H1 (cell line): ENCODE data around the gene CCL8. TPM values are rescaled to one million over a fixed set of nuclear protein-coding genes. Genes with fewer than 3 reads are reported as not detected.

Source experiments
- ASH2L ChIP-seq: fragments of 200-600, 300-600 bp; sonication (generic); IDR thresholded peaks from one replicate; pipeline ENCODE4 v1.7.1; 2017; ENCODE audit warnings: low read length
- JUND ChIP-seq: IDR thresholded peaks from 2 replicates; pipeline ENCODE4 v1.6.1; 2011; ENCODE audit warnings: mild to moderate bottlenecking, improper control_type of control experiment, low read length
- RAD21 ChIP-seq, 2 experiments: IDR thresholded peaks in 1 of 2; conservative IDR thresholded peaks in 1 of 2; 2 replicates each; pipeline ENCODE4 v1.6.1; 2011; ENCODE audit warnings: low read depth in 2 of 2, low read length in 2 of 2, improper control_type of control experiment in 1 of 2, inconsistent platforms in 1 of 2, mild to moderate bottlenecking in 1 of 2, moderate library complexity in 1 of 2
- USF2 ChIP-seq: IDR thresholded peaks from 2 replicates; pipeline ENCODE4 v1.6.1; 2011; ENCODE audit warnings: low read length, improper control_type of control experiment
- polyA plus RNA-seq, 7 experiments: library from polyadenylated mRNA; depleted of rRNA in 3 of 7; stranded (reverse) in 5 of 7; unstranded in 2 of 7; fragments of >200 nt in 5 of 7; fragments of 200-250 nt in 2 of 7; gene quantifications; 1 replicate in 5 of 7; 2 replicates in 1 of 7; 4 replicates in 1 of 7; pipeline versions ENCODE4 v1.2.1 to v1.2.3, GENCODE V29; 2011 to 2013; ENCODE audit warnings: missing spikeins in 2 of 7, mixed read lengths in 2 of 7
- total RNA-seq: library from RNA; stranded (reverse); fragmentation: NEBNext Ultra II Directional; extraction: Animal tissue kit (Norgen Biotek cat#: 25700); gene quantifications from 2 replicates; pipeline ENCODE4 v1.2.1, GENCODE V29; 2021

The CCL8 gene
- total and polyA plus RNA-seq, 2 of the 8 experiments (the other 6 are each of a cell fraction or from before 2014, with no cell fraction given) = not detected

DNA sequence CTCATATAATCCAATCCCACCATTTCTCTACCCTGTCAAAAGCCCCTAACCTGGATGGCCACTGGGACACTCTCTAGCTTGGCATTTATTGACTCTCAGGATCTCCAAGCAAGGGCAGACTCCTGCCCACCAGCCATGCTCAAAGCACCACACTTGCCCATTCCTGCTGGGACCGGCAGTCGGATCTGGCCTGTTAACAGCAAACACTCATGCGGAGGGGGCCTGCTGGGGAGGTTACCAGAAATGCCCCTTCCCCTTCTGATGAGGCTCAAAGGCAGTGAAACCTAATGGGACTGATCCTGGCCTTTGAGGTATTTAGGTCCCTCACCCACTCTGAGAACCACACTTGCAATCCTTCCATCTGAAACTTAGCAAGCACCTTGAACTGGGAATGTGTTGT is 50.3 kb downstream of the CCL8 start (continued):
- TF ChIP-seq USF2 = no peak
- TF ChIP-seq RAD21 (IDR thresholded peaks at IDR 0.05 in 1 of 2, conservative IDR thresholded peaks at IDR 0.05 in 1 of 2; ENCODE audit: low read depth in 2 of 2, low read length in 2 of 2) = no peak
- no peak for TF ChIP-seq ASH2L
- TF ChIP-seq JUND = no peak
